ENCODE data around the gene MIPEP.

DNA sequence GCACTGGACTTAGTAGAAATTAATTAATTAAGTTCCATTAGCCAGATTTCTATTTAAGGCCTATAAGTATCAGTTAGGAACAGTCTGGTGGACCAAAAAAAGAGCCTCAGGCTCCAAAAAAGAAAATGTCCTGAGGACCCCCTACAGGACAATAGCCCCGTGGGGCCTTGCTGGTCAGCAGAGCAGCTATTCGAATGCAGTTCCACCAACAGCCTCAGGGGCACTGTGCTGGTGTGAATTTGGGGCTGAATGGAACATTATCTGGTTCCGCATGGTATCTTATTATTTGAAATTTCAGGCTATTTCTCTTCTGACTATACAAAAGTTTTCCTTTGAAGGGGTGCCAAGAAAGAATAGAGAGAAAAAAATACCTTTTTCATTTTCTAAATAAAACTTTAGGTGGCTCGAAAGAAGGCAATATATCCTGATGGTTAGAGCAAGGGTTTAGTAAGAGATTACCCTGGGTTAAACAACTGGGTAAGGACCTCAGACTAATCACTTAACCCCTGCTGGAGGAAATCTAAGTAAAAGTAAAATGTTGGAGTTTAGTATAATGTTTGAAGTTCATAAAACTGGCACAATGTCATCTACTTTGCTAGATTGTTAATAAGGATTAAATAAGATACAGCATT lies 147.2 kb downstream of the MIPEP start:
- TF ChIP-seq, protein P1, sequence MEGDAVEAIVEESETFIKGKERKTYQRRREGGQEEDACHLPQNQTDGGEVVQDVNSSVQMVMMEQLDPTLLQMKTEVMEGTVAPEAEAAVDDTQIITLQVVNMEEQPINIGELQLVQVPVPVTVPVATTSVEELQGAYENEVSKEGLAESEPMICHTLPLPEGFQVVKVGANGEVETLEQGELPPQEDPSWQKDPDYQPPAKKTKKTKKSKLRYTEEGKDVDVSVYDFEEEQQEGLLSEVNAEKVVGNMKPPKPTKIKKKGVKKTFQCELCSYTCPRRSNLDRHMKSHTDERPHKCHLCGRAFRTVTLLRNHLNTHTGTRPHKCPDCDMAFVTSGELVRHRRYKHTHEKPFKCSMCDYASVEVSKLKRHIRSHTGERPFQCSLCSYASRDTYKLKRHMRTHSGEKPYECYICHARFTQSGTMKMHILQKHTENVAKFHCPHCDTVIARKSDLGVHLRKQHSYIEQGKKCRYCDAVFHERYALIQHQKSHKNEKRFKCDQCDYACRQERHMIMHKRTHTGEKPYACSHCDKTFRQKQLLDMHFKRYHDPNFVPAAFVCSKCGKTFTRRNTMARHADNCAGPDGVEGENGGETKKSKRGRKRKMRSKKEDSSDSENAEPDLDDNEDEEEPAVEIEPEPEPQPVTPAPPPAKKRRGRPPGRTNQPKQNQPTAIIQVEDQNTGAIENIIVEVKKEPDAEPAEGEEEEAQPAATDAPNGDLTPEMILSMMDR (tag by site-specific recombination; IDR thresholded peaks at IDR 0.05): no peak
- TF ChIP-seq, protein P2, sequence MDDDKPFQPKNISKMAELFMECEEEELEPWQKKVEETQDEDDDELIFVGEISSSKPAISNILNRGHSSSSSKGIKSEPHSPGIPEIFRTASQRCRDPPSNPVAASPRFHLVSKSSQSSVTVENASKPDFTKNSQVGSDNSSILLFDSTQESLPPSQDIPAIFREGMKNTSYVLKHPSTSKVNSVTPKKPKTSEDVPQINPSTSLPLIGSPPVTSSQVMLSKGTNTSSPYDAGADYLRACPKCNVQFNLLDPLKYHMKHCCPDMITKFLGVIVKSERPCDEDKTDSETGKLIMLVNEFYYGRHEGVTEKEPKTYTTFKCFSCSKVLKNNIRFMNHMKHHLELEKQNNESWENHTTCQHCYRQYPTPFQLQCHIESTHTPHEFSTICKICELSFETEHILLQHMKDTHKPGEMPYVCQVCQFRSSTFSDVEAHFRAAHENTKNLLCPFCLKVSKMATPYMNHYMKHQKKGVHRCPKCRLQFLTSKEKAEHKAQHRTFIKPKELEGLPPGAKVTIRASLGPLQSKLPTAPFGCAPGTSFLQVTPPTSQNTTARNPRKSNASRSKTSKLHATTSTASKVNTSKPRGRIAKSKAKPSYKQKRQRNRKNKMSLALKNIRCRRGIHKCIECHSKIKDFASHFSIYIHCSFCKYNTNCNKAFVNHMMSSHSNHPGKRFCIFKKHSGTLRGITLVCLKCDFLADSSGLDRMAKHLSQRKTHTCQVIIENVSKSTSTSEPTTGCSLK (tag by site-specific recombination; IDR thresholded peaks at IDR 0.05): no peak
- TF ChIP-seq YY2 (tag by site-specific recombination; IDR thresholded peaks at IDR 0.05) (no peak), KLF7 (tag by site-specific recombination; IDR thresholded peaks at IDR 0.05; ENCODE audit: borderline replicate concordance) (no peak)
- TF ChIP-seq, protein P3, sequence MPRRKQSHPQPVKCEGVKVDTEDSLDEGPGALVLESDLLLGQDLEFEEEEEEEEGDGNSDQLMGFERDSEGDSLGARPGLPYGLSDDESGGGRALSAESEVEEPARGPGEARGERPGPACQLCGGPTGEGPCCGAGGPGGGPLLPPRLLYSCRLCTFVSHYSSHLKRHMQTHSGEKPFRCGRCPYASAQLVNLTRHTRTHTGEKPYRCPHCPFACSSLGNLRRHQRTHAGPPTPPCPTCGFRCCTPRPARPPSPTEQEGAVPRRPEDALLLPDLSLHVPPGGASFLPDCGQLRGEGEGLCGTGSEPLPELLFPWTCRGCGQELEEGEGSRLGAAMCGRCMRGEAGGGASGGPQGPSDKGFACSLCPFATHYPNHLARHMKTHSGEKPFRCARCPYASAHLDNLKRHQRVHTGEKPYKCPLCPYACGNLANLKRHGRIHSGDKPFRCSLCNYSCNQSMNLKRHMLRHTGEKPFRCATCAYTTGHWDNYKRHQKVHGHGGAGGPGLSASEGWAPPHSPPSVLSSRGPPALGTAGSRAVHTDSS (tag by site-specific recombination; IDR thresholded peaks at IDR 0.05): no peak
- TF ChIP-seq, protein P4, sequence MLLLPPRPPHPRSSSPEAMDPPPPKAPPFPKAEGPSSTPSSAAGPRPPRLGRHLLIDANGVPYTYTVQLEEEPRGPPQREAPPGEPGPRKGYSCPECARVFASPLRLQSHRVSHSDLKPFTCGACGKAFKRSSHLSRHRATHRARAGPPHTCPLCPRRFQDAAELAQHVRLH (tag by site-specific recombination; IDR thresholded peaks at IDR 0.05): no peak

Data from HEK293 (cell line).